Activated T-cell treated with anti-CD3 and anti-CD28 coated beads, Interleukin-2, amount 50 U/mL, for 72 hours (primary cell): ENCODE results near the gene APLF. TPM values are rescaled to one million over a fixed set of nuclear protein-coding genes. Genes with fewer than 3 reads are reported as not detected.
A peak's percentile ranks its signal among the peaks of the same experiment; 100 is the strongest.
"Not testable (repeated sequence)": the region's sequence is repeated elsewhere in the genome, so short reads cannot be mapped to it uniquely, and the experiment has no call there.

Experiments used
- ATAC-seq, 2 donors: fragments of 150-1000 bp; cut with Tn5 transposase; replicated peaks in 1 of 2; 2 replicates each; pipeline ENCODE4 v1.10.0; 2021; ENCODE audit warnings: moderate library complexity in 2 of 2, mild to moderate bottlenecking in 1 of 2
- DNase-seq, 2 donors: peaks; one replicate each; pipeline ENCODE4 v3.0.0; 2021 to 2022; ENCODE audit warnings: mixed read lengths in 1 of 2
- H3K27ac Mint-ChIP-seq: one replicate; pipeline ENCODE4 v1.8.0; 2022; ENCODE audit warnings: mild to moderate bottlenecking, moderate library complexity, mixed read lengths
- H3K27me3 Mint-ChIP-seq: one replicate; pipeline ENCODE4 v1.8.0; 2022; ENCODE audit warnings: low read depth, mixed read lengths
- H3K36me3 Mint-ChIP-seq, 2 donors: one replicate each; pipeline ENCODE4 v1.8.0; 2022; ENCODE audit warnings: mixed read lengths in 2 of 2, mild to moderate bottlenecking in 1 of 2; ENCODE audit not compliant: insufficient read depth in 2 of 2
- H3K4me1 Mint-ChIP-seq: one replicate; pipeline ENCODE4 v1.8.0; 2022; ENCODE audit warnings: low read depth, mixed read lengths
- H3K4me3 Mint-ChIP-seq, 2 donors: one replicate each; pipeline ENCODE4 v1.8.0; 2022; ENCODE audit warnings: mild to moderate bottlenecking in 2 of 2, mixed read lengths in 2 of 2, moderate library complexity in 2 of 2
- H3K9me3 Mint-ChIP-seq, 2 donors: one replicate each; pipeline ENCODE4 v1.8.0; 2022; ENCODE audit warnings: mixed read lengths in 2 of 2
- total RNA-seq, 2 donors: library from RNA; stranded (reverse); gene quantifications; one replicate each; pipeline ENCODE4 v1.2.3, GENCODE V29; 2022

Gene APLF
- total RNA-seq, 2 donors from 2014 or later: 5.5 to 5.7 TPM

DNA sequence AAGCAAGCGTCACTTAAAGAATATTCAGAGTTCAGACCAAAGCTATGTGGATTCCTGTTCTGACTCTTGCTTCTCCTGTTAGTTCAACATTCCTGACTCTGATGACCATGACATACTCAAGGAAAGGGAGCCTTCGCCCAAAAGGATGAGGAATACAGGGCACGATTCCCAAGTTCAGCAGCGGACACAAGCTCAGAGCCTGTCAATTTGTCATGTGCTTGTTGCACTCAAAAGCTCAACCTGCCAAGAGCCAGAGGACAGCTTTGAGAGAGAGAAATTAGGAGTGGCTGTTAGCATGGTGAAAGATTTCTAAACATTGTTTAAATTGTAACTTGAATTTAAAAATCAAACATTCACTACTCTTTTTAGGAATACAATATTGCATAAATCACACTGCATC lies 33.3 kb downstream of the APLF start:
- peaks cover 9 to 10% of the 10 kb centered on the region in 2 donors for H3K9me3 Mint-ChIP-seq
- DNase-seq (no peak), ATAC-seq (no peak)
- peaks cover 6 to 12% of the 10 kb centered on the region in 2 donors for H3K36me3 Mint-ChIP-seq
- no peaks in the 10 kb centered on the region for H3K27me3 Mint-ChIP-seq
- H3K4me1 Mint-ChIP-seq: peaks cover 5% of the 10 kb centered on the region
- H3K4me3 Mint-ChIP-seq: no peak overlapping the region
- H3K27ac Mint-ChIP-seq: no peak overlapping the region

DNA sequence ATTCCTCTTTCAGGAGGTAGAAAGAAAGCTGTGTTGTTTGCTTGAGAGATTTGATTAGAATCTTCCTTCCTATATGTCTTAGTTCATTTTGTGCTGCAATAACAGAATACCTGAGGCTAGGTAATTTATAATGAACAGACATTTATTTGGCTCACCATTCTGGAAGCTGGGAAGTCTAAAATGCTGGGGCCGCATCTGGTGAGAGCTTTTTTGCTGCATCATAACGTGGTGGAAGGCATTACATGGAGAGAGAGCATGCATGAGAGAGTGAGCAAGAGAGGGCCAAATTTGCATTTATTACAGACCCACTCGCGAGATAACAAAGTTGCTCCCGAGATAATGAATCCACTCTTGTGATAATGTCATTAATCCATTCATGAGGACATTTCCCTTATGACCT lies 34.4 kb downstream of the APLF start:
- Mint-ChIP-seq H3K4me3 (no peak overlapping the region), H3K4me1 (peaks cover 15% of the 10 kb centered on the region), H3K9me3 (peaks cover 5% of the 10 kb centered on the region in 2 donors), H3K27me3 (no peaks in the 10 kb centered on the region), H3K27ac (no peak overlapping the region), H3K36me3 (peaks cover under 1 to 4% of the 10 kb centered on the region in 2 donors)
- ATAC-seq: no peak
- no peak for DNase-seq

DNA sequence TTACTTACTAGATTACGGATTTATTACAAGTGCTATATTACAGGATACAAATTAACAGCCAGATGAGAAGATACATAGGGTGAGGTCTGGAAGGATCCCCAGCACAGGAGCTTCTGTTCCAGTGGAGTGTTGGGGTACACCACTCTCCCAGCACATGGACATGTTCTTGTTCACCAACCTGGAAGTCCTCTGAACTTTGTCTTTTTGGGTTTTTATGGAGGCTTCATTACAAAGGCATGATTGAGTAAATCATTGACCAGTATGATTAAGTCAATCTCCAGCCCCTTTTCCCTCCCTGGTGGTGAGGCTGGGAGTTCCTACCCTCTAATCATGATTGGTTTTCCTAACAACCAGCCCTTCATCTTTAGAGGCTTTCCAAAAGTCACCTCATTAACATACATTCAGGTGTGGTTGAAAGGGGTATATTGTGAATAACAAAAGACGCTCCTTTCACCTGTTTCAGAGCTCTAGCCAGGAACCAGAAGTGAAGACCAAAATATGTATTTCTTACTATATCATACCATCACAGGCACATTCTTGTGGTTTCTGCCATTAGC lies 38.3 kb downstream of the APLF start:
- Mint-ChIP-seq H3K9me3 (no peaks in the 10 kb centered on the region), H3K27ac (no peak overlapping the region), H3K4me3 (no peak overlapping the region), H3K4me1 (peaks cover 15% of the 10 kb centered on the region), H3K27me3 (no peaks in the 10 kb centered on the region), H3K36me3 (peaks cover 2 to 3% of the 10 kb centered on the region in 2 donors)
- no peak for ATAC-seq
- no peak for DNase-seq

GRCh38 chr2:68506170-68506569 lies 38.8 kb downstream of the APLF start:
- peak overlapping the region in 1 of 2 donors; percentile 4 for H3K4me3 Mint-ChIP-seq
- H3K9me3 Mint-ChIP-seq: no peaks in the 10 kb centered on the region
- H3K4me1 Mint-ChIP-seq: peaks cover 15% of the 10 kb centered on the region
- no peak for ATAC-seq
- H3K36me3 Mint-ChIP-seq: peaks cover 2 to 3% of the 10 kb centered on the region in 2 donors
- H3K27ac Mint-ChIP-seq: peak overlapping the region; percentile 26
- no peaks in the 10 kb centered on the region for H3K27me3 Mint-ChIP-seq
- DNase-seq: no peak

DNA sequence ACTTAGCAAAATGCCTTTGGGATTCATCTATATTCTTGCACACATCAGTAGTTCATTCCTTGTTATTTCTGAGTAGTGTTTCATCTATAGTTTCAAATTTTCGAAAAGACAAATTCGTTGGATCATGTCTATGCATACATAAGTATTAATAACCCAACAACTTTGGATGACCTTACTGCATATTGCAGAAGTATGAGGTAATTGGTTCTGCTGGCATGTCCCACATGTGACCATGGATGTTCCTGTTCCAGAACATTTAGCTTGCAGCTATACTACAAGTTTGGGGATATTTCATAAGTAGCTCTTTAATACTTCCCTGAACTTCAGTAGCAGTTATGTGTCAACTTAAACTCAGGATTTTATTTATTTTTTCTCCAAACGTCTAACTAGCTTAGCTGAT lies 44.9 kb downstream of the APLF start:
- ATAC-seq (no peak), DNase-seq (no peak)
- H3K4me1 Mint-ChIP-seq: no peaks in the 10 kb centered on the region
- no peak overlapping the region for H3K4me3 Mint-ChIP-seq
- no peak overlapping the region for H3K27ac Mint-ChIP-seq
- no peaks in the 10 kb centered on the region for H3K9me3 Mint-ChIP-seq
- H3K36me3 Mint-ChIP-seq: peaks cover 2 to 3% of the 10 kb centered on the region in 2 donors
- no peaks in the 10 kb centered on the region for H3K27me3 Mint-ChIP-seq

DNA sequence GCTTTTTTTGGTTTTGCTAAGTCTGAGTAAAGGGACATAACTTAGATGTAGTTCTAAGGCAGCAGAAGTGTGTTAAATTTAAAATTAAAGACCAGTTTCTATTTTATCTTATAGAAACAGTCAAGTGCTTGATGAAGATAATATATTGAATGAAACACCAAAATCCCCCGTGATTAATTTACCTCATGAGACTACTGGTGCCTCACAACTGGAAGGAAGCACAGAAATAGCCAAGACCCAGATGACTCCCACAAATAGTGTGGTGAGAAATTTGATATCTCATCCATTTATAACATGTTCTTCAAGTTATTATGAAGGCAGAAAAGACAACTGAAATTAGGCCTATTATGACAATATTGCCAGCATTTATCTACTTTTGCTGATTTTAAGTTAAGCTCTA lies 45.6 kb downstream of the APLF start:
- no peaks in the 10 kb centered on the region for H3K9me3 Mint-ChIP-seq
- H3K4me1 Mint-ChIP-seq: no peaks in the 10 kb centered on the region

GRCh38 chr2:68514316-68514929 lies 47.0 kb downstream of the APLF start:
- Mint-ChIP-seq H3K9me3 (no peaks in the 10 kb centered on the region), H3K27ac (no peak overlapping the region), H3K4me3 (no peak overlapping the region), H3K4me1 (no peaks in the 10 kb centered on the region), H3K27me3 (no peaks in the 10 kb centered on the region), H3K36me3 (no peaks in the 10 kb centered on the region)
- DNase-seq (no peak), ATAC-seq (no peak)

More for the DNA sequence above, 45.6 kb downstream of the APLF start:
- no peak for DNase-seq
- Mint-ChIP-seq H3K4me3 (no peak overlapping the region), H3K27ac (no peak overlapping the region), H3K36me3 (peaks cover 2 to 3% of the 10 kb centered on the region in 2 donors), H3K27me3 (no peaks in the 10 kb centered on the region)
- no peak for ATAC-seq

- H3K36me3 Mint-ChIP-seq: no peaks in the 10 kb centered on the region
- peak; percentile 47 to 67 for ATAC-seq
- no peak overlapping the region for H3K4me3 Mint-ChIP-seq
These were observed 48.9 kb downstream of the APLF start for GRCh38 chr2:68516051-68516955.

GRCh38 chr2:68519236-68519635 lies 51.9 kb downstream of the APLF start:
- H3K27me3 Mint-ChIP-seq: no peaks in the 10 kb centered on the region
- H3K4me3 Mint-ChIP-seq: no peak overlapping the region
- DNase-seq (no peak), ATAC-seq (no peak)
- H3K9me3 Mint-ChIP-seq: no peaks in the 10 kb centered on the region
- H3K36me3 Mint-ChIP-seq: no peaks in the 10 kb centered on the region
- H3K4me1 Mint-ChIP-seq: peaks cover 10% of the 10 kb centered on the region
- no peak overlapping the region for H3K27ac Mint-ChIP-seq

More at GRCh38 chr2:68516051-68516955, 48.9 kb downstream of the APLF start:
- peaks cover 8% of the 10 kb centered on the region for H3K4me1 Mint-ChIP-seq
- H3K9me3 Mint-ChIP-seq: no peaks in the 10 kb centered on the region
- DNase-seq: no peak
- H3K27ac Mint-ChIP-seq: no peak overlapping the region
- H3K27me3 Mint-ChIP-seq: no peaks in the 10 kb centered on the region

GRCh38 chr2:68521037-68521436 lies 53.7 kb downstream of the APLF start:
- ATAC-seq (peak; percentile 78 to 96), DNase-seq (peak in 1 of 2 donors; percentile 14)
- Mint-ChIP-seq H3K4me3 (peak overlapping the region in 1 of 2 donors; percentile 3), H3K9me3 (no peaks in the 10 kb centered on the region), H3K4me1 (peaks cover 10% of the 10 kb centered on the region), H3K36me3 (no peaks in the 10 kb centered on the region), H3K27me3 (no peaks in the 10 kb centered on the region), H3K27ac (no peak overlapping the region)

DNA sequence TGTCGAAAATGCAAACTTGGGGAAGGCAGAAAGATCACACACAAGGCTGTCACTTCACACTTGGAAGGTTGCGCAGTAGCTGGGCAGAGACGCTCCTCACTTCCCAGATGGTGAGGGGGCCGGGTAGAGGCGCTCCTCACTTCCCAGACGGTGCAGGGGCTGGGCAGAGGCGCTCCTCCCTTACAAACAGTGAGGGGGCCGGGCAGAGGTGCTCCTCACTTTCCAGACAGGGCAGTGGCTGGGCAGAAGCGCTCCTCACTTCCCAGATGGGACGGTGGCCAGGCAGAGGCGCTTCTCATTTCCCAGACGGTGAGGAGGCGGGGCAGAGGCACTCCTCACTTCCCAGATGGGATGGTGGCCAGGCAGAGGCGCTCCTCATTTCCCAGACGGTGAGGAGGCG lies 59.6 kb downstream of the APLF start:
- H3K4me3 Mint-ChIP-seq, H3K4me1 Mint-ChIP-seq, H3K27ac Mint-ChIP-seq, H3K36me3 Mint-ChIP-seq, H3K9me3 Mint-ChIP-seq, DNase-seq, ATAC-seq, H3K27me3 Mint-ChIP-seq: not testable (repeated sequence)

GRCh38 chr2:68527343-68528081 lies 60.1 kb downstream of the APLF start:
- ATAC-seq, H3K27me3 Mint-ChIP-seq, H3K27ac Mint-ChIP-seq, H3K36me3 Mint-ChIP-seq, H3K4me1 Mint-ChIP-seq, H3K9me3 Mint-ChIP-seq, H3K4me3 Mint-ChIP-seq, DNase-seq: not testable (repeated sequence)

GRCh38 chr2:68529156-68529555 lies 61.8 kb downstream of the APLF start:
- not testable (repeated sequence) for H3K4me3 Mint-ChIP-seq, ATAC-seq, H3K27me3 Mint-ChIP-seq, H3K27ac Mint-ChIP-seq, H3K36me3 Mint-ChIP-seq, DNase-seq, H3K9me3 Mint-ChIP-seq, H3K4me1 Mint-ChIP-seq
